Body of pancreas (tissue), 4 donors: ENCODE data around the gene VWA8.

Experiments used
- CTCF ChIP-seq, 7 experiments: fragments of 450-650 bp in 4 of 7; fragments of 200-600 bp in 3 of 7; sonication (generic) in 3 of 7; IDR thresholded peaks; one replicate each; pipeline ENCODE4 v1.5.1; 2016 to 2019; ENCODE audit warnings: antibody characterized with exemption in 7 of 7
- POLR2A ChIP-seq, 3 donors: fragments of 450-650 bp; IDR thresholded peaks; one replicate each; pipeline ENCODE4 v1.6.1; 2016; ENCODE audit warnings: antibody characterized with exemption in 3 of 3, mild to moderate bottlenecking in 2 of 3

- TF ChIP-seq CTCF (IDR thresholded peaks at IDR 0.05) = no peak
- TF ChIP-seq POLR2A (IDR thresholded peaks at IDR 0.05) = no peak
Measured at GRCh38 chr13:41699759-41700158, 261.1 kb downstream of the VWA8 start.
